Measurements from ENCODE around the gene ALG12.

Gene ALG12

GRCh38 chr22:49852898-49853894 lies 65.0 kb downstream of the ALG12 start, which contains the start of gene ZBED4:
TSS of gene ZBED4 (plus strand) at chr22:49853844. CDS start at chr22:49883663, 29,819 bp downstream.
- TF ChIP-seq CEBPB (IDR thresholded peaks at IDR 0.05) (no peak), ZBTB7A (IDR thresholded peaks at IDR 0.05; ENCODE audit: low read depth) (peak; percentile 78), RAD21 (IDR thresholded peaks at IDR 0.05; ENCODE audit: low read depth) (no peak), USF1 (IDR thresholded peaks at IDR 0.05) (no peak), EP300 (IDR thresholded peaks at IDR 0.05; ENCODE audit: borderline replicate concordance) (no peak), REST (IDR thresholded peaks at IDR 0.05; ENCODE audit: low read depth) (no peak), TCF12 (IDR thresholded peaks at IDR 0.05; ENCODE audit: low read depth) (peak; percentile 67), MAX (IDR thresholded peaks at IDR 0.05) (peak; percentile 54; the same call in 1 of the 2 replicates), EGR1 (IDR thresholded peaks at IDR 0.05) (no peak), FOXM1 (IDR thresholded peaks at IDR 0.05; ENCODE audit: borderline replicate concordance, low read depth) (no peak), TEAD4 (IDR thresholded peaks at IDR 0.05) (no peak), TAF1 (IDR thresholded peaks at IDR 0.05; ENCODE audit: low read depth) (peak; percentile 80), NFIC (IDR thresholded peaks at IDR 0.05) (peak; percentile 63; the same call in 1 of the 2 replicates), YY1 (IDR thresholded peaks at IDR 0.05; ENCODE audit: low read depth) (peak; percentile 42; the same call in 1 of the 2 replicates), CREB1 (IDR thresholded peaks at IDR 0.05; ENCODE audit: low read depth) (no peak)

DNA sequence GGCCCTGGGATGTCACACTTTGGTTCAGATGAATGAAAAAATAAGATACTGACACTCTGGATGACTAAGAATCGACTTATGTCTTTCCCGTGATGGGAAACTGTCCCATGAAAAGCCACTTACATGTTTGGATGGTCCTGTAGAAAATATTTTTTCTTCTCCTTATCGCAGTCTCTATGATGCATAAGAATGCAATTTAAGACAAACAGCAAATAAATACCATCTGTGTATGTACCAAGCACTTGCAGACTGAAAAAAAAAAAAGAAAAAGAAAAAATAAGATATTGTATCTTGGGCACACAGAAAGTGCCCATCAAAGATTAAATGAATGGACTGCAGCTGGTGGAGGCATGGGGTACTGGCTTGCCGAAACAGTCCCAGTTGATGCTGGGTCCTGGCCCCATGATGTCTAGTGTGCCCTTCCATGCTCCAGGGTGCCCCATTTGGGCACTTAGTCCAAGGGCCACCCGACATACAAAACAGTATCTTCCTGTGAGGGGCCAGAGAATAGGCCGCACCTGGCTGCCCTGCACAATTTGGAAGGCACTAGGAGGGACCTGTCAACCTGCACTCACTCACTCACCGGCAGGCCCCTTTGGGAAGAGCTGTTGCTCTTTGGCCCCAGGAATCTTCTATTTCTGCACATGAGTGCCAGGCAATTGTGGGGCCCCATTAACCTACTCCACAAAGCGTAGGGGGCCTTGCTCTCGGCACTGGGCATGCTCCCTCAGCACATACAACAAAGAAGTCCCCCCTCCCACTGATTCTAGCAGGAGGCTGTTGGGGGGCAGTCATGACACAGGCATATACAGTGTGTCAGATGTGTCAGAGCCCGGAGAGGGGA lies 67.1 kb downstream of the ALG12 start:
- TF ChIP-seq TAF1 (IDR thresholded peaks at IDR 0.05; ENCODE audit: low read depth): no peak
- TF ChIP-seq TEAD4 (IDR thresholded peaks at IDR 0.05): no peak
- no peak for TF ChIP-seq ZBTB7A (IDR thresholded peaks at IDR 0.05; ENCODE audit: low read depth)
- no peak for TF ChIP-seq RAD21 (IDR thresholded peaks at IDR 0.05; ENCODE audit: low read depth)
- no peak for TF ChIP-seq MAX (IDR thresholded peaks at IDR 0.05)
- TF ChIP-seq EP300 (IDR thresholded peaks at IDR 0.05; ENCODE audit: borderline replicate concordance): no peak
- TF ChIP-seq USF1 (IDR thresholded peaks at IDR 0.05): no peak
- TF ChIP-seq FOXM1 (IDR thresholded peaks at IDR 0.05; ENCODE audit: borderline replicate concordance, low read depth): no peak
- TF ChIP-seq NFIC (IDR thresholded peaks at IDR 0.05): no peak
- TF ChIP-seq CEBPB (IDR thresholded peaks at IDR 0.05): no peak
- TF ChIP-seq CREB1 (IDR thresholded peaks at IDR 0.05; ENCODE audit: low read depth): no peak
- no peak for TF ChIP-seq REST (IDR thresholded peaks at IDR 0.05; ENCODE audit: low read depth)
- TF ChIP-seq TCF12 (IDR thresholded peaks at IDR 0.05; ENCODE audit: low read depth): no peak
- TF ChIP-seq EGR1 (IDR thresholded peaks at IDR 0.05): no peak
- TF ChIP-seq YY1 (IDR thresholded peaks at IDR 0.05; ENCODE audit: low read depth): no peak

All from Ishikawa (cell line).